ENCODE results near the gene GLTP.
A peak's percentile ranks its signal among the peaks of the same experiment; 100 is the strongest.

GLTP gene

GRCh38 chr12:109822951-109823411 is 57.4 kb downstream of the GLTP start:
- no peak for DNase-seq (ENCODE audit: low read depth in 2 of 2)

GRCh38 chr12:109822416-109822815 is 57.9 kb downstream of the GLTP start:
- DNase-seq (ENCODE audit: low read depth in 2 of 2), result no peak

GRCh38 chr12:109821968-109822367 is 58.4 kb downstream of the GLTP start:
- DNase-seq (ENCODE audit: low read depth in 2 of 2), result no peak

GRCh38 chr12:109820816-109821381 is 59.4 kb downstream of the GLTP start:
- DNase-seq (ENCODE audit: low read depth in 2 of 2), result no peak

- DNase-seq (ENCODE audit: low read depth in 2 of 2), result no peak
Observed at GRCh38 chr12:109818905-109819500, 61.3 kb downstream of the GLTP start.

GRCh38 chr12:109818253-109818652 is 62.1 kb downstream of the GLTP start:
- DNase-seq (ENCODE audit: low read depth in 2 of 2), result no peak

GRCh38 chr12:109817627-109818231 is 62.6 kb downstream of the GLTP start:
- DNase-seq (ENCODE audit: low read depth in 2 of 2), result no peak

- DNase-seq (ENCODE audit: low read depth in 2 of 2), result no peak
Observed at GRCh38 chr12:109816870-109817269, 63.5 kb downstream of the GLTP start.

- DNase-seq (ENCODE audit: low read depth in 2 of 2), result no peak
Observed at GRCh38 chr12:109815757-109816617, 64.4 kb downstream of the GLTP start.

GRCh38 chr12:109815225-109815624 is 65.1 kb downstream of the GLTP start:
- DNase-seq (ENCODE audit: low read depth in 2 of 2), result no peak

GRCh38 chr12:109814600-109815150 is 65.7 kb downstream of the GLTP start:
- no peak for DNase-seq (ENCODE audit: low read depth in 2 of 2)

- DNase-seq (ENCODE audit: low read depth in 2 of 2), result no peak
Observed at GRCh38 chr12:109813810-109814416, 66.4 kb downstream of the GLTP start.

- DNase-seq (ENCODE audit: low read depth in 2 of 2), result no peak
Observed at GRCh38 chr12:109811624-109811995, 68.7 kb downstream of the GLTP start.

- no peak for DNase-seq (ENCODE audit: low read depth in 2 of 2)
Observed at GRCh38 chr12:109810954-109811623, 69.3 kb downstream of the GLTP start.

- DNase-seq (ENCODE audit: low read depth in 2 of 2), result no peak
Observed at GRCh38 chr12:109808876-109809646, 71.3 kb downstream of the GLTP start.

GRCh38 chr12:109807954-109808643 is 72.2 kb downstream of the GLTP start:
- DNase-seq (ENCODE audit: low read depth in 2 of 2), result no peak

GRCh38 chr12:109804820-109805761 is 75.2 kb downstream of the GLTP start:
- peak; percentile 29 to 51 for DNase-seq (ENCODE audit: low read depth in 2 of 2)

- no peak for DNase-seq (ENCODE audit: low read depth in 2 of 2)
Observed at GRCh38 chr12:109803678-109804077, 76.7 kb downstream of the GLTP start.

- DNase-seq (ENCODE audit: low read depth in 2 of 2), result no peak
Observed at GRCh38 chr12:109802828-109803227, 77.5 kb downstream of the GLTP start.
